HepG2 (cell line): Measurements from ENCODE around the gene TEX14. TPM values are rescaled to one million over a fixed set of nuclear protein-coding genes. Genes with fewer than 3 reads are reported as not detected.

ENCODE experiments used
- DNMT3B ChIP-seq: conservative IDR thresholded peaks from 2 replicates; pipeline ENCODE4 v1.6.1; 2016; ENCODE audit warnings: missing biosample characterization, control low read depth
- ETV6 ChIP-seq: sonication (generic); formaldehyde crosslinking; conservative IDR thresholded peaks from 2 replicates; pipeline ENCODE4 v1.4.0; 2020; ENCODE audit warnings: missing genetic modification reagents
- GTF3A ChIP-seq: sonication (generic); formaldehyde crosslinking; conservative IDR thresholded peaks from 2 replicates; pipeline ENCODE4 v1.4.0; 2020; ENCODE audit warnings: mild to moderate bottlenecking, missing genetic modification reagents
- HDAC1 ChIP-seq: sonication (generic); formaldehyde crosslinking; IDR thresholded peaks from 2 replicates; pipeline ENCODE4 v1.5.1; 2020; ENCODE audit warnings: mild to moderate bottlenecking, missing genetic modification reagents
- HNRNPLL ChIP-seq: fragments of 200-400 bp; formaldehyde crosslinking; IDR thresholded peaks from 2 replicates; pipeline ENCODE4 v1.6.1; 2017; ENCODE audit warnings: mild to moderate bottlenecking, low read depth, low read length; ENCODE audit not compliant: poor library complexity, severe bottlenecking
- KAT8 ChIP-seq: IDR thresholded peaks from 2 replicates; pipeline ENCODE4 v1.6.1; 2016; ENCODE audit warnings: missing genetic modification reagents, missing compliant biosample characterization
- NFIC ChIP-seq: IDR thresholded peaks from 2 replicates; pipeline ENCODE4 v1.6.1; 2012; ENCODE audit warnings: mild to moderate bottlenecking, low read length, inconsistent platforms
- SKIL ChIP-seq: sonication (generic); formaldehyde crosslinking; IDR thresholded peaks from 2 replicates; pipeline ENCODE4 v1.8.0; 2022; ENCODE audit warnings: missing genetic modification reagents, mild to moderate bottlenecking, moderate library complexity, borderline replicate concordance
- SRF ChIP-seq: IDR thresholded peaks from 2 replicates; pipeline ENCODE4 v1.6.1; 2011; ENCODE audit warnings: mild to moderate bottlenecking, low read depth, low read length, moderate library complexity
- TAF15 ChIP-seq: fragments of 200-400 bp; formaldehyde crosslinking; IDR thresholded peaks from one replicate; pipeline ENCODE4 v1.6.1; 2018; ENCODE audit warnings: mild to moderate bottlenecking, low read depth, low read length; ENCODE audit not compliant: poor library complexity, severe bottlenecking
- TFAP4 ChIP-seq: sonication (generic); IDR thresholded peaks from 2 replicates; pipeline ENCODE4 v1.6.1; 2016; ENCODE audit warnings: low read depth, borderline replicate concordance
- U2AF1 ChIP-seq: fragments of 200-400 bp; formaldehyde crosslinking; optimal IDR thresholded peaks from 2 replicates; pipeline ENCODE3; 2017; ENCODE audit warnings: mild to moderate bottlenecking, low read depth, low read length
- XBP1 ChIP-seq: sonication (generic); formaldehyde crosslinking; IDR thresholded peaks from 2 replicates; pipeline ENCODE4 v1.5.0; 2020; ENCODE audit warnings: missing genetic modification reagents
- ZBTB21 ChIP-seq: sonication (generic); formaldehyde crosslinking; IDR thresholded peaks from 2 replicates; pipeline ENCODE4 v1.4.0; 2020; ENCODE audit warnings: missing genetic modification reagents
- ZBTB37 ChIP-seq: sonication (generic); formaldehyde crosslinking; IDR thresholded peaks from 2 replicates; pipeline ENCODE4 v1.4.0; 2020; ENCODE audit warnings: mild to moderate bottlenecking, missing genetic modification reagents
- ZFP62 ChIP-seq: sonication (generic); formaldehyde crosslinking; IDR thresholded peaks from 2 replicates; pipeline ENCODE4 v1.4.0; 2020; ENCODE audit warnings: missing genetic modification reagents
- ZNF263 ChIP-seq: sonication (generic); formaldehyde crosslinking; IDR thresholded peaks from 2 replicates; pipeline ENCODE4 v1.4.0; 2020; ENCODE audit warnings: missing genetic modification reagents
- ZNF354B ChIP-seq: sonication (generic); formaldehyde crosslinking; IDR thresholded peaks from 2 replicates; pipeline ENCODE4 v1.8.0; 2022; ENCODE audit warnings: mild to moderate bottlenecking, missing genetic modification reagents
- ZNF530 ChIP-seq: sonication (generic); formaldehyde crosslinking; IDR thresholded peaks from 2 replicates; pipeline ENCODE4 v1.5.0; 2020; ENCODE audit warnings: low read depth, mild to moderate bottlenecking, missing genetic modification reagents
- ZNF570 ChIP-seq: sonication (generic); formaldehyde crosslinking; IDR thresholded peaks from 2 replicates; pipeline ENCODE4 v1.4.0; 2020; ENCODE audit warnings: mild to moderate bottlenecking, missing genetic modification reagents, borderline replicate concordance
- polyA plus RNA-seq, 8 experiments: library from polyadenylated mRNA; depleted of rRNA in 3 of 8; stranded (reverse) in 7 of 8; unstranded in 1 of 8; fragments of >200 nt; fragmentation: Illumina TruSeq in 4 of 8; extraction: Trizol in 4 of 8; gene quantifications; 2 replicates each; pipeline versions ENCODE4 v1.2.1 to v1.2.3, GENCODE V29; 2011 to 2016; ENCODE audit warnings: low read depth in 4 of 8, missing spikeins in 1 of 8, mixed read lengths in 1 of 8; ENCODE audit not compliant: insufficient read depth in 1 of 8
- total RNA-seq, 5 experiments: library from RNA; depleted of rRNA; stranded (reverse); fragments of >200 nt; fragmentation: Illumina TruSeq; extraction: Trizol; gene quantifications; 2 replicates each; pipeline ENCODE4 v1.2.3, GENCODE V29; 2016; ENCODE audit warnings: low read depth in 1 of 5
- TF ChIP-seq, protein P1 (sequence below): sonication (generic); formaldehyde crosslinking; IDR thresholded peaks from 2 replicates; pipeline ENCODE4 v1.4.0; 2020; ENCODE audit warnings: missing genetic modification reagents
- TF ChIP-seq, protein P2 (sequence below): sonication (generic); formaldehyde crosslinking; IDR thresholded peaks from 2 replicates; pipeline ENCODE4 v1.8.0; 2022; ENCODE audit warnings: low read depth, missing genetic modification reagents

TEX14 gene
- total and polyA plus RNA-seq, 2 of the 13 experiments (the other 11 are each of a cell fraction or from before 2014, with no cell fraction given) = 0.04 to 0.07 TPM

DNA sequence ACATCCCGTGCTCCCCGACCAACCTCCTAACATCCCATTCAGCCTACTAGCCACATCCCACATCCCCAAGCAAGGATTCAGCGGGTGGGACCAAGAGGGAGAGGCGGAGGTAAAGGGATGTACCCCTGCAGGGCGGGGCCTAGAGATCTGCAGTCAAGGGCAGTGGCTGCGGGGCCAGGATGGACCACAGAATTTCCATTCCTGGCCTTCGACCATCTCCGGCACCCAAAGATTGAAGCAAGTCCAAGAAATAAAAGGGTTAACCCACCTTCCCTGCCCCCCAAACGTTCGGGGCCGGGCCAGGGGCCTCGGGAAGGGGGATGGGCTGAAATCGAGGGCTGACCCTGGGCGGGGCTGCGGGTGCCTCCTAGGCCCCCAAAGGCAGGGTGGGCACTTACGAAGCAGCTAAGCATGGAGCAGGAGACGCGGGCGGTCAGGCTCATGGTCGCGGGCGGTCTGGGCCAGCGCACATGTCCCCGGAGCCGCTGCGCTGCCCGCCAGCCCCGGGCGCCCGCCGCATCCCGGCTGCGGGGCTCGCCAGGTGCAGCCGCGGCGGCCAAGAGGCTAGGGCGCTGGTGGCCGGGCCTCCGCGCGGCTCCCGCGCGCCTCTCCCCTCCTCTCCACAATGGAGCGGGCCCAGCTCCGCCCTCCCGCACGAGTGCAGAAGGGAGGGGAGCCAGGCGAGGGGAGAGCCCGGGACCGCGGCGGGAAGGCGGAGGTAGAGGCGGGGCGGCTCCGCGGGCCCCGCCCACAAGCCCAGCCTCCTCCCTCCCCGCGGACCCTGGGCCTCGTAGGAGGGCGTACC, 177.7 kb downstream of the TEX14 start, which contains the start of gene MTMR4 (continued):
- TF ChIP-seq SRF = no peak
- no peak for TF ChIP-seq TAF15
- TF ChIP-seq, protein P1, sequence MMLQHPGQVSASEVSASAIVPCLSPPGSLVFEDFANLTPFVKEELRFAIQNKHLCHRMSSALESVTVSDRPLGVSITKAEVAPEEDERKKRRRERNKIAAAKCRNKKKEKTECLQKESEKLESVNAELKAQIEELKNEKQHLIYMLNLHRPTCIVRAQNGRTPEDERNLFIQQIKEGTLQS = no peak
- TF ChIP-seq ZNF263 (CRISPR knock-in tag) = peak; percentile 44; the same call in 1 of the 2 replicates
- no peak for TF ChIP-seq ZBTB37 (CRISPR knock-in tag)
- no peak for TF ChIP-seq ZFP62
- no peak for TF ChIP-seq DNMT3B (CRISPR knock-in tag)
- 0 out of 2 replicates have a peak, but pooled peaks have one; percentile 36 for TF ChIP-seq ZNF530 (CRISPR knock-in tag)
- TF ChIP-seq HDAC1 (CRISPR knock-in tag) = peak; percentile 64; the same call in 1 of the 2 replicates
- TF ChIP-seq, protein P2, sequence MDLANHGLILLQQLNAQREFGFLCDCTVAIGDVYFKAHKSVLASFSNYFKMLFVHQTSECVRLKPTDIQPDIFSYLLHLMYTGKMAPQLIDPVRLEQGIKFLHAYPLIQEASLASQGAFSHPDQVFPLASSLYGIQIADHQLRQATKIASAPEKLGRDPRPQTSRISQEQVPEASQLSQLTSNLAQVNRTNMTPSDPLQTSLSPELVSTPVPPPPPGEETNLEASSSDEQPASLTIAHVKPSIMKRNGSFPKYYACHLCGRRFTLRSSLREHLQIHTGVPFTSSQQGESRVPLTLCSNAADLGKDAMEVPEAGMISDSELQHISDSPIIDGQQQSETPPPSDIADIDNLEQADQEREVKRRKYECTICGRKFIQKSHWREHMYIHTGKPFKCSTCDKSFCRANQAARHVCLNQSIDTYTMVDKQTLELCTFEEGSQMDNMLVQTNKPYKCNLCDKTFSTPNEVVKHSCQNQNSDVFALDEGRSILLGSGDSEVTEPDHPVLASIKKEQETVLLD (CRISPR knock-in tag) = no peak
- TF ChIP-seq GTF3A (CRISPR knock-in tag) = no peak
- TF ChIP-seq ZBTB21 (CRISPR knock-in tag) = no peak
- TF ChIP-seq NFIC = no peak
- TF ChIP-seq ZNF354B (CRISPR knock-in tag) = no peak
- no peak for TF ChIP-seq ZNF570 (CRISPR knock-in tag)
- peak; percentile 61 for TF ChIP-seq HNRNPLL
- peak; percentile 80; the same call in 1 of the 2 replicates for TF ChIP-seq ETV6 (CRISPR knock-in tag)
- no peak for TF ChIP-seq U2AF1
- peak; percentile 62; the same call in 1 of the 2 replicates for TF ChIP-seq KAT8 (CRISPR knock-in tag)
- no peak for TF ChIP-seq SKIL (CRISPR knock-in tag)
- TF ChIP-seq TFAP4 = no peak
- no peak for TF ChIP-seq XBP1
